NCI-H345 (cell line): Measurements from ENCODE around the gene CNDP1.

Experiments
- DNase-seq: peaks from one replicate; lab custom pipeline; 2025; lab: John Stamatoyannopoulos, UW

CNDP1 gene

GRCh38 chr18:74506448-74507084, 27.7 kb upstream of the CNDP1 start:
- DNase-seq = no peak

GRCh38 chr18:74507097-74507881, 27.0 kb upstream of the CNDP1 start:
- no peak for DNase-seq

GRCh38 chr18:74507927-74508326, 26.4 kb upstream of the CNDP1 start:
- DNase-seq = no peak

- DNase-seq = no peak
Observed at GRCh38 chr18:74508366-74508765, 25.9 kb upstream of the CNDP1 start.

- no peak for DNase-seq
Observed at GRCh38 chr18:74508821-74509225, 25.5 kb upstream of the CNDP1 start.

GRCh38 chr18:74509856-74510769, 24.2 kb upstream of the CNDP1 start:
- no peak for DNase-seq

- no peak for DNase-seq
Observed at GRCh38 chr18:74510770-74511095, 23.6 kb upstream of the CNDP1 start.

- DNase-seq = no peak
Observed at GRCh38 chr18:74511823-74512222, 22.5 kb upstream of the CNDP1 start.

GRCh38 chr18:74512321-74513053, 21.8 kb upstream of the CNDP1 start:
- no peak for DNase-seq

- DNase-seq = no peak
Observed at GRCh38 chr18:74513149-74513882, 21.0 kb upstream of the CNDP1 start.

- no peak for DNase-seq
Observed at GRCh38 chr18:74513883-74514205, 20.5 kb upstream of the CNDP1 start.

- no peak for DNase-seq
Observed at GRCh38 chr18:74514860-74515495, 19.3 kb upstream of the CNDP1 start.

- DNase-seq = no peak
Observed at GRCh38 chr18:74515620-74516231, 18.6 kb upstream of the CNDP1 start.

- no peak for DNase-seq
Observed at GRCh38 chr18:74516271-74517235, 17.7 kb upstream of the CNDP1 start.

GRCh38 chr18:74517236-74517630, 17.1 kb upstream of the CNDP1 start:
- no peak for DNase-seq

GRCh38 chr18:74518456-74519295, 15.6 kb upstream of the CNDP1 start:
- no peak for DNase-seq

GRCh38 chr18:74519320-74520095, 14.8 kb upstream of the CNDP1 start:
- DNase-seq = no peak
